ENCODE data around the gene GLCCI1.

Gene GLCCI1

DNA sequence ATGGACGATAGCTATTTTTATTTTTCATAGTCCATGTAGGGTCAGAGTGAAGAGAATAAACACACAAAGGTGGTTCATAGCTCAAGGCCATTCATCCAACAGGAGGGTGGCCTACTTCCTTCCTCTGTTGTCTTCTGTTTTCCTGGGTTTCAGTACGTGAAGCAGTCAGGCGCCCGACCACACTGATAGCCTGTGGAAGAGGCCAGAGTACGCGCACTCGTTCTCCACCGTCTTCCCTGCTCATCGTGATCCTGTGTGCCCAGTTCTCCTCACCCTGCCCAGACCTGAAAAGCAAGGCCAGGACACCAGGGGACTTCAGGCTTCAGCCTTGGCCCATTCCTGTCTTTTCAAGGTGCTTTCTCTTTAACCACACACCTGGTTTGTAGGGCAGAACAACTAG, 134.7 kb downstream of the GLCCI1 start:
- H3K4me3 ChIP-seq (ENCODE audit: low read depth, low read length): no peak overlapping the region
- DNase-seq (ENCODE audit: low read depth): no peak
- TF ChIP-seq, protein P1, sequence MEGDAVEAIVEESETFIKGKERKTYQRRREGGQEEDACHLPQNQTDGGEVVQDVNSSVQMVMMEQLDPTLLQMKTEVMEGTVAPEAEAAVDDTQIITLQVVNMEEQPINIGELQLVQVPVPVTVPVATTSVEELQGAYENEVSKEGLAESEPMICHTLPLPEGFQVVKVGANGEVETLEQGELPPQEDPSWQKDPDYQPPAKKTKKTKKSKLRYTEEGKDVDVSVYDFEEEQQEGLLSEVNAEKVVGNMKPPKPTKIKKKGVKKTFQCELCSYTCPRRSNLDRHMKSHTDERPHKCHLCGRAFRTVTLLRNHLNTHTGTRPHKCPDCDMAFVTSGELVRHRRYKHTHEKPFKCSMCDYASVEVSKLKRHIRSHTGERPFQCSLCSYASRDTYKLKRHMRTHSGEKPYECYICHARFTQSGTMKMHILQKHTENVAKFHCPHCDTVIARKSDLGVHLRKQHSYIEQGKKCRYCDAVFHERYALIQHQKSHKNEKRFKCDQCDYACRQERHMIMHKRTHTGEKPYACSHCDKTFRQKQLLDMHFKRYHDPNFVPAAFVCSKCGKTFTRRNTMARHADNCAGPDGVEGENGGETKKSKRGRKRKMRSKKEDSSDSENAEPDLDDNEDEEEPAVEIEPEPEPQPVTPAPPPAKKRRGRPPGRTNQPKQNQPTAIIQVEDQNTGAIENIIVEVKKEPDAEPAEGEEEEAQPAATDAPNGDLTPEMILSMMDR (conservative IDR thresholded peaks at IDR 0.05; ENCODE audit: low read depth, low read length): no peak

DNA sequence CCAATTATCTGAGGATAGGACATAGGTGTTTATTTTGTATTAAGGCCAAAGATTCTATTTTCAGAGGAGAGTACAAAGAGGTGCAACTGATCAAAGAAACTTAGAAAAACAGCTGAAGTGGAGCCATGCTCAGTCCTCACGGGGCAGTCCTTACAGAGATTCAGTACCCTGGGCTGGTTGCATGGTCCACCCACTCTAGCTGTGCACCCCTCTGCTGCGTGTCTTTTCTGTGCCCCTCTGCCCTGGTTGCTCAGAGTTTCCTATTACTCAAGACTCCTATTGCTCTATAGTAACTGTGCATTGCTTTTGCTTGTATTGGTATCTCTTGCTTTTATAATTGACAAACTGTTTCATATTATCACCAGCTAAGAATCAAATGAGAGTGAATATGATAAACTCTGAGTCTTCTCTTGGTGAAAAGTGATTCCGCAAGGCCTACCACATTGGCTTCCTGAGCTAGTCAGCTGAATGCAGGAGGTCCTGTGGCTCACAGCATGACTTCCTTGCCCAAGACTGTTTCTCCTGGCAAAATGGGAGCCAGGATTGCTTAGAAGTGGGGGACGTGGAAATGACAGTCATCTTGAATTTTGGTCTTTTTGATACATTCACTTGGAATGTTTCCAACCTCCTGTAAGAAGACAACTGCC, 137.0 kb downstream of the GLCCI1 start:
- TF ChIP-seq, protein P1 (conservative IDR thresholded peaks at IDR 0.05; ENCODE audit: low read depth, low read length): no peak
- peak; percentile 43 for DNase-seq (ENCODE audit: low read depth)
- H3K4me3 ChIP-seq (ENCODE audit: low read depth, low read length): no peak overlapping the region

DNA sequence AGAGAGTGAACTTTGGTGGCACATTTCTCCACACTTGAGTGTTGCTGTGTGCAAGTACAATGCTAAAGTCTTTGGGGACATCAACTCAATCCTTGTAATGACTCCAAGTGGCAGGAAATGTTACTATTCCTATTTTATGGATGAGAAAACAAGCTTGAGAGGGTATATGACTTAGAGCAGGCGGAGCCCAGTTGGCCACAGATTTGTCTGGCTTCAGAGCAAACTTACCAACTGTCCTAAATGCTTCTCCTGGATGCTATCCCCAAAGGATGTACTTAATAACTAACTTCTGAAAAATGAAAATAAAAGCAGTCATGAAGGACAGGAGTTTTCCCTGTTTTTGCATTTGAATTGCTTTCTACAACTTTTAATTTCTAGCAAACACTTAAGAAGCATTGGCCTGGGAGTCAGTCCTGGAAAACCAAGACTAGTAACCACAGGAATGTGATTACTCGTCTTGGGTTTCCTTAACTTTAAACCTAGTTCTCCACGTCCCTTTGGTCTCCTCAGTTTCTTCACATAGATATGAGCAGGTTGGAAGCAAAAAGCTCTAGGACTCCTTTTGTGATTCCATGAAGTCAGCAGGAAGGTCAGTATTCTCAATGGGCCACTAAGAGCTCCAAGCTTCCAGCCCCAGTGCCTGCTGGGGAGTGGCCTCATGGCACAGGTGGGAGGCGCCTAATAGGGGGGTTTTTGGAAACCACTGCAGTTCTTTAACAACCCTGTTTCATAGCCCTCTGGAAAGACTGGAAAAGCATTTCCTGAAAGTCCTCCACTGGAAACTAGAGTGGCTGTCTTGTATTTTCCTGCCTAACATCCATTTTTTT, 140.8 kb downstream of the GLCCI1 start:
- DNase-seq (ENCODE audit: low read depth): peak; percentile 31
- no peak overlapping the region for H3K4me3 ChIP-seq (ENCODE audit: low read depth, low read length)
- TF ChIP-seq, protein P1 (conservative IDR thresholded peaks at IDR 0.05; ENCODE audit: low read depth, low read length): no peak

DNA sequence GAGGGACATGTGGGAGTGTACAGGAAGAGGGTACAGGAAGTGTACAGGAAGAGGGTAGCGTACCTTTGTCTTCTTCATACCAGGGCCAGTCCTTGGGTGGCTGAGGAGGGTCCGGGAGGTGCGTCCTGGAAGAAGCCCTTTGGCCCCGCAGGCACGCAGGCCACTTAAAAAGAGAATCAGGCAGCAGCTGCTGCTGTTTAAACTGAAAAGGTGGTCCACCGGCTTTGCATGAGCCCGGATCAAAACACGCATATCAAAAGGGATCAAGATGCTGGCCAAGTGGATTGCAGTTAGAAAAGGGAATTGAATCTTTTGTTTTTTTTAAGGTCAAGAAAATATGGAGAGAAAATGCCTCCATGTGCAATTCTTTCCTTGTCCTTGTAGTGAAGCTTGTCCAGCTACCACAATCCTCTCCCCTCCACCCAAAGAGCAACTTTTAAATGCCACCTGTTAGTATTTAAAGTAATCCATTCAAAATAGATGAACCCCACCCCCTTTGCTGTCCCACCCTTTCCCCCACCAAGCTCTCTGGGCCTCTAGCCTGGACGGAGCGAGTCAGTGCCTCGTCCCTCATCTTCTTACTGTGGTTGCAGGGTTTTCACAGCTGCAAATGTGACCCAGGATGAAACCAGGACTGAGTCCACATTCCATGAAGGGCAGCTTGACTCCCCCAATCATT, 142.8 kb downstream of the GLCCI1 start:
- DNase-seq (ENCODE audit: low read depth): no peak
- TF ChIP-seq, protein P1 (conservative IDR thresholded peaks at IDR 0.05; ENCODE audit: low read depth, low read length): no peak

DNA sequence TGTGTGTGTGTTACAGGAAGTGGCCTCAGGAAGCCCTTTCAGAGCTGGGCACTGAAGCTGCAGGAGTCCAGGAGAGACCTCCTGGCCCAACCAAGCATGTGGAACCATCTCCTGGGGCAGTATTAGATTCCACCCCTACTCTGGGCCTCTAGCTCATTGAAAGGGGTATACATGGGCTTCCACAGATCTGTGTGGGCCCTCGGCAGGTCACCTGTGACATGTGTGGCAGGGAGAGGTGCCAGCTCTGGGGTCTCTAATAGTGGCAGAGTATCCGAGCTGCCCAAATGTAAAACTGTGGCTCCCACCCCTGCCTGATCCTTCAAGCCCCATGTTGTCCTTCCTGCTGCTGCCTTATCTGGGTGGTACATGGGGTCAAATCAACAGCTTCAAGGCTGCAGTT, 144.1 kb downstream of the GLCCI1 start:
- TF ChIP-seq, protein P1 (conservative IDR thresholded peaks at IDR 0.05; ENCODE audit: low read depth, low read length): no peak
- no peak for DNase-seq (ENCODE audit: low read depth)
- H3K4me3 ChIP-seq (ENCODE audit: low read depth, low read length): no peak overlapping the region

More for the DNA sequence above, 142.8 kb downstream of the GLCCI1 start:
- no peak overlapping the region for H3K4me3 ChIP-seq (ENCODE audit: low read depth, low read length)

DNA sequence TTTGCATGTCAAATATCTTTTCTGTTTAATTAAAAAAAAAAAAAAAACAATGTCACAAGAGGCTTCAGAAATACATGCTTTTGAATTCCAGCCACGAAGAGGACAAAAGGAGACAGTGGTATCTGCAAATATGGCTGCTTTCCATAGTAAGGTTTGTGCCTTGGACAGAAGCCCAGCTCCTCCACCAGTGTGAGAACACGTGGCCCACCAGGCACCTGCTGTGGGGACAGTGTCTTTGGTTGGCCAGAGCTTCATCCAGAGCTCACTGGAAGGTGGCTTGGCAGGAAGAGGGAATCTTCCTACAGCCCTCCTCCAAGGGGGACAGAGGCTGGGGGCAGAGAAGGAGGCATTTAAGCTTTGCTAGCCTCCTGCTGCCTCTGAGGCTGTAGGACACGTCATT, 144.6 kb downstream of the GLCCI1 start:
- TF ChIP-seq, protein P1 (conservative IDR thresholded peaks at IDR 0.05; ENCODE audit: low read depth, low read length): no peak
- no peak overlapping the region for H3K4me3 ChIP-seq (ENCODE audit: low read depth, low read length)

More for the DNA sequence above, 144.6 kb downstream of the GLCCI1 start:
- DNase-seq (ENCODE audit: low read depth): no peak

Measured in choroid plexus epithelial cell (primary cell).